SK-N-SH (cell line): ENCODE data around the gene ACAP3. TPM values are rescaled to one million over a fixed set of nuclear protein-coding genes. Genes with fewer than 3 reads are reported as not detected.

Source experiments
- CTCF ChIA-PET: fragments of 300-600, 350-600 bp; formaldehyde crosslinking; extraction: SDS; loops from one replicate; lab custom pipeline; 2021; lab: Yijun Ruan, JAX
- POLR2A ChIA-PET: fragments of 350-600 bp; sonication (Branson Sonifier 250); formaldehyde crosslinking; extraction: SDS; loops from one replicate; lab custom pipeline; 2020; ENCODE audit warnings: antibody characterized with exemption, inconsistent platforms; lab: Yijun Ruan, JAX
- DNase-seq: peaks from one replicate; pipeline ENCODE4 v3.0.0; 2012
- H2AFZ ChIP-seq: fragments of 200-600 bp; sonication (generic); 2 replicates; pipeline ENCODE4 v1.8.1; 2016; ENCODE audit warnings: antibody characterized with exemption, mild to moderate bottlenecking, low read depth
- H3F3A ChIP-seq: fragments of 200-600 bp; sonication (generic); replicated peaks from 2 replicates; pipeline ENCODE3; 2016; ENCODE audit warnings: antibody characterized with exemption, mild to moderate bottlenecking; ENCODE audit not compliant: insufficient read depth
- H3K27ac ChIP-seq, 2 experiments: fragments of 200-500 bp in 1 of 2; fragments of 200-600 bp in 1 of 2; sonication (Bioruptor generic) in 1 of 2; sonication (generic), shearing (Covaris generic) in 1 of 2; 2 replicates each; pipeline versions ENCODE4 v1.5.1 to v1.6.1; 2014 to 2016; ENCODE audit warnings: low read depth in 2 of 2, inconsistent platforms in 1 of 2, low read length in 1 of 2, mild to moderate bottlenecking in 1 of 2, mixed read lengths in 1 of 2
- H3K27me3 ChIP-seq: fragments of 200-600 bp; sonication (generic), shearing (Covaris generic); 2 replicates; pipeline ENCODE4 v1.6.1; 2016; ENCODE audit warnings: mixed run types; ENCODE audit not compliant: insufficient read depth
- H3K36me3 ChIP-seq, 2 experiments: fragments of 200-500 bp in 1 of 2; fragments of 200-600 bp in 1 of 2; sonication (Bioruptor generic) in 1 of 2; sonication (generic) in 1 of 2; replicated peaks in 1 of 2; 2 replicates each; pipeline versions ENCODE3 to v1.5.1; 2014 to 2016; ENCODE audit warnings: low read length in 1 of 2, mild to moderate bottlenecking in 1 of 2; ENCODE audit not compliant: insufficient read depth in 2 of 2, control insufficient read depth in 1 of 2
- H3K4me1 ChIP-seq, 2 experiments: fragments of 200-500 bp in 1 of 2; fragments of 200-600 bp in 1 of 2; sonication (Bioruptor generic) in 1 of 2; sonication (generic), shearing (Covaris generic) in 1 of 2; 2 replicates each; pipeline versions ENCODE4 v1.5.1 to v1.6.1; 2014 to 2016; ENCODE audit warnings: low read depth in 1 of 2, low read length in 1 of 2, mixed run types in 1 of 2; ENCODE audit not compliant: insufficient read depth in 2 of 2, control insufficient read depth in 1 of 2
- H3K4me2 ChIP-seq: fragments of 200-600 bp; sonication (generic), shearing (Covaris generic); 2 replicates; pipeline ENCODE4 v1.6.1; 2017; ENCODE audit warnings: mixed run types
- H3K4me3 ChIP-seq, 2 experiments: fragments of 200-500 bp in 1 of 2; fragments of 200-600 bp in 1 of 2; sonication (Bioruptor generic) in 1 of 2; sonication (generic), shearing (Covaris generic) in 1 of 2; 2 replicates each; pipeline versions ENCODE4 v1.5.1 to v1.8.1; 2014 to 2016; ENCODE audit warnings: low read depth in 2 of 2, inconsistent platforms in 1 of 2, low read length in 1 of 2, mild to moderate bottlenecking in 1 of 2, mixed read lengths in 1 of 2, moderate library complexity in 1 of 2
- H3K79me2 ChIP-seq: fragments of 200-600 bp; sonication (generic); 2 replicates; pipeline ENCODE4 v1.8.1; 2017; ENCODE audit warnings: mild to moderate bottlenecking; ENCODE audit not compliant: insufficient read depth
- H3K9ac ChIP-seq: fragments of 200-600 bp; sonication (generic); 2 replicates; pipeline ENCODE4 v1.6.1; 2017; ENCODE audit warnings: mixed run types
- H3K9me2 ChIP-seq: fragments of 200-600 bp; sonication (generic); 2 replicates; pipeline ENCODE4 v1.6.1; 2017; ENCODE audit warnings: mixed run types
- H3K9me3 ChIP-seq: fragments of 200-600 bp; sonication (generic); 2 replicates; pipeline ENCODE4 v1.6.1; 2017; ENCODE audit warnings: mixed run types, mild to moderate bottlenecking, moderate library complexity
- H4K20me1 ChIP-seq: fragments of 200-600 bp; sonication (generic); 2 replicates; pipeline ENCODE4 v1.6.1; 2017; ENCODE audit warnings: mild to moderate bottlenecking, mixed run types; ENCODE audit not compliant: insufficient read depth
- ELF1 ChIP-seq: IDR thresholded peaks from 2 replicates; pipeline ENCODE4 v1.4.0; 2012
- EP300 ChIP-seq, 2 experiments: IDR thresholded peaks; 2 replicates each; pipeline versions ENCODE4 v1.4.0 to v1.6.1; 2012; ENCODE audit warnings: borderline replicate concordance in 1 of 2, low read depth in 1 of 2, low read length in 1 of 2
- EZH2phosphoT487 ChIP-seq: fragments of 200-600 bp; sonication (generic); IDR thresholded peaks from 2 replicates; pipeline ENCODE4 v1.6.1; 2017; ENCODE audit warnings: low read depth, mixed run types, mild to moderate bottlenecking, antibody characterized with exemption, moderate library complexity, borderline replicate concordance
- FOSL2 ChIP-seq: IDR thresholded peaks from 2 replicates; pipeline ENCODE4 v1.4.0; 2012; ENCODE audit warnings: low read depth, mild to moderate bottlenecking, moderate library complexity, borderline replicate concordance
- FOXJ3 ChIP-seq: sonication (generic); formaldehyde crosslinking; IDR thresholded peaks from 2 replicates; pipeline ENCODE4 v1.5.1; 2020; ENCODE audit warnings: mild to moderate bottlenecking, missing genetic modification reagents
- GABPA ChIP-seq: IDR thresholded peaks from 2 replicates; pipeline ENCODE4 v1.4.0; 2012; ENCODE audit warnings: low read depth, mild to moderate bottlenecking
- JUND ChIP-seq: IDR thresholded peaks from 2 replicates; pipeline ENCODE4 v1.4.0; 2012
- MEF2A ChIP-seq: IDR thresholded peaks from 2 replicates; pipeline ENCODE4 v1.4.0; 2012; ENCODE audit warnings: low read depth, borderline replicate concordance
- MXI1 ChIP-seq: IDR thresholded peaks from 2 replicates; pipeline ENCODE4 v1.6.1; 2012; ENCODE audit warnings: mild to moderate bottlenecking, low read depth, low read length, improper control_type of control experiment
- NFIC ChIP-seq: IDR thresholded peaks from 2 replicates; pipeline ENCODE4 v1.4.0; 2012; ENCODE audit warnings: borderline replicate concordance
- RAD21 ChIP-seq: IDR thresholded peaks from 2 replicates; pipeline ENCODE4 v1.6.1; 2012; ENCODE audit warnings: mild to moderate bottlenecking, low read length
- RFX5 ChIP-seq: IDR thresholded peaks from 2 replicates; pipeline ENCODE4 v1.6.1; 2012; ENCODE audit warnings: mild to moderate bottlenecking, improper control_type of control experiment, low read length
- RXRA ChIP-seq: IDR thresholded peaks from 2 replicates; pipeline ENCODE4 v1.4.0; 2012; ENCODE audit warnings: low read depth, mild to moderate bottlenecking, borderline replicate concordance
- SMC3 ChIP-seq: IDR thresholded peaks from 2 replicates; pipeline ENCODE4 v1.6.1; 2012; ENCODE audit warnings: low read depth, low read length, improper control_type of control experiment
- TAF1 ChIP-seq: IDR thresholded peaks from 2 replicates; pipeline ENCODE4 v1.6.1; 2012; ENCODE audit warnings: low read depth, mild to moderate bottlenecking, low read length, moderate library complexity, borderline replicate concordance
- TCF12 ChIP-seq: IDR thresholded peaks from 2 replicates; pipeline ENCODE4 v1.4.0; 2012
- YY1 ChIP-seq: IDR thresholded peaks from 2 replicates; pipeline ENCODE4 v1.4.0; 2012; ENCODE audit warnings: low read depth, mild to moderate bottlenecking
- WGBS: methylation state at CpG from one replicate; pipeline ENCODE4 v1.1.6; 2017; ENCODE audit warnings: low lambda C conversion rate; 5-methylcytosine and 5-hydroxymethylcytosine counted together
- polyA plus RNA-seq, 3 experiments: library from polyadenylated mRNA; depleted of rRNA; stranded (reverse); fragments of >200 nt; gene quantifications; 2 replicates each; pipeline ENCODE4 v1.2.3, GENCODE V29; 2012
- TF ChIP-seq, protein P1 (sequence below): IDR thresholded peaks from 2 replicates; pipeline ENCODE4; 2012
- TF ChIP-seq, protein P2 (sequence below): fragments of 150-350 bp; IDR thresholded peaks from 2 replicates; pipeline ENCODE4 v1.6.1; 2016; ENCODE audit warnings: mild to moderate bottlenecking, low read depth, low read length
- TF ChIP-seq, protein P3 (sequence below): IDR thresholded peaks from 2 replicates; pipeline ENCODE4 v1.4.0; 2012; ENCODE audit warnings: low read depth, borderline replicate concordance
- TF ChIP-seq, protein P4 (sequence below): IDR thresholded peaks from 2 replicates; pipeline ENCODE4 v1.4.0; 2012; ENCODE audit warnings: low read depth, borderline replicate concordance

Gene ACAP3
- polyA plus RNA-seq, 1 of the 3 experiments (the other 2 are of a cell fraction): 51.7 TPM

DNA sequence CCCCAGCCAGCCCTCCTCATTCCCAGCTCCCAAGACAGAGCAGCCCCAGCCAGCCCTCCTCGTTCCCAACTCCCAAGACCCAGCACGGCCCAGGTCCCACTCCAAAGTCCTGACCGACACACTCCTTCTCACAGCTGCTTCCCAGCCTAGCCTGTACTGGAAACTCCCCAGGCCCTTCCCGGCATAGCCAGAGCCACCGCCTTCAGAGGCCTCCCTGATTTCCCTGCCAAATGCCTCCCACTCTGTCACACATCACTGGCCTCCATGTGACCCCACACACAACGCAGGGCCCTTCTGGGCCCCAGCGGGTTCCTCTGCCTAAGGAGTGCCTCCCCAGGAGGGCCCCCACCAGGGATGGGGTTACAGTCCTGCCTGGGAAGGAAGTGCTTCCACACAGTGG is 36.9 kb downstream of the ACAP3 start:
- H4K20me1 ChIP-seq: peaks cover 63% of the 10 kb centered on the region
- POLR2A ChIA-PET: no interaction called here
- no peak overlapping the region for H3K4me3 ChIP-seq
- H3K36me3 ChIP-seq: peaks cover 0 to 13% of the 10 kb centered on the region in 2 experiments
- peaks cover 0 to 28% of the 10 kb centered on the region in 2 experiments; a peak in 1 of 4 replicates for H3K4me1 ChIP-seq
- no peak overlapping the region for H3K27ac ChIP-seq
- peaks cover 4% of the 10 kb centered on the region for H3F3A ChIP-seq
- no peaks in the 10 kb centered on the region for H3K9me2 ChIP-seq
- no peak for TF ChIP-seq EZH2phosphoT487
- TF ChIP-seq, protein P1, sequence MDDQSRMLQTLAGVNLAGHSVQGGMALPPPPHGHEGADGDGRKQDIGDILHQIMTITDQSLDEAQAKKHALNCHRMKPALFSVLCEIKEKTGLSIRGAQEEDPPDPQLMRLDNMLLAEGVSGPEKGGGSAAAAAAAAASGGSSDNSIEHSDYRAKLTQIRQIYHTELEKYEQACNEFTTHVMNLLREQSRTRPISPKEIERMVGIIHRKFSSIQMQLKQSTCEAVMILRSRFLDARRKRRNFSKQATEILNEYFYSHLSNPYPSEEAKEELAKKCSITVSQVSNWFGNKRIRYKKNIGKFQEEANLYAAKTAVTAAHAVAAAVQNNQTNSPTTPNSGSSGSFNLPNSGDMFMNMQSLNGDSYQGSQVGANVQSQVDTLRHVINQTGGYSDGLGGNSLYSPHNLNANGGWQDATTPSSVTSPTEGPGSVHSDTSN: no peak
- TF ChIP-seq MEF2A: no peak
- TF ChIP-seq, protein P2, sequence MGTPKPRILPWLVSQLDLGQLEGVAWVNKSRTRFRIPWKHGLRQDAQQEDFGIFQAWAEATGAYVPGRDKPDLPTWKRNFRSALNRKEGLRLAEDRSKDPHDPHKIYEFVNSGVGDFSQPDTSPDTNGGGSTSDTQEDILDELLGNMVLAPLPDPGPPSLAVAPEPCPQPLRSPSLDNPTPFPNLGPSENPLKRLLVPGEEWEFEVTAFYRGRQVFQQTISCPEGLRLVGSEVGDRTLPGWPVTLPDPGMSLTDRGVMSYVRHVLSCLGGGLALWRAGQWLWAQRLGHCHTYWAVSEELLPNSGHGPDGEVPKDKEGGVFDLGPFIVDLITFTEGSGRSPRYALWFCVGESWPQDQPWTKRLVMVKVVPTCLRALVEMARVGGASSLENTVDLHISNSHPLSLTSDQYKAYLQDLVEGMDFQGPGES: no peak
- no peak for TF ChIP-seq FOXJ3 (CRISPR knock-in tag)
- TF ChIP-seq, protein P3, sequence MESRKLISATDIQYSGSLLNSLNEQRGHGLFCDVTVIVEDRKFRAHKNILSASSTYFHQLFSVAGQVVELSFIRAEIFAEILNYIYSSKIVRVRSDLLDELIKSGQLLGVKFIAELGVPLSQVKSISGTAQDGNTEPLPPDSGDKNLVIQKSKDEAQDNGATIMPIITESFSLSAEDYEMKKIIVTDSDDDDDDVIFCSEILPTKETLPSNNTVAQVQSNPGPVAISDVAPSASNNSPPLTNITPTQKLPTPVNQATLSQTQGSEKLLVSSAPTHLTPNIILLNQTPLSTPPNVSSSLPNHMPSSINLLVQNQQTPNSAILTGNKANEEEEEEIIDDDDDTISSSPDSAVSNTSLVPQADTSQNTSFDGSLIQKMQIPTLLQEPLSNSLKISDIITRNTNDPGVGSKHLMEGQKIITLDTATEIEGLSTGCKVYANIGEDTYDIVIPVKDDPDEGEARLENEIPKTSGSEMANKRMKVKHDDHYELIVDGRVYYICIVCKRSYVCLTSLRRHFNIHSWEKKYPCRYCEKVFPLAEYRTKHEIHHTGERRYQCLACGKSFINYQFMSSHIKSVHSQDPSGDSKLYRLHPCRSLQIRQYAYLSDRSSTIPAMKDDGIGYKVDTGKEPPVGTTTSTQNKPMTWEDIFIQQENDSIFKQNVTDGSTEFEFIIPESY: no peak
- TF ChIP-seq GABPA: no peak
- TF ChIP-seq YY1: no peak
- TF ChIP-seq RXRA: no peak
- no peak for TF ChIP-seq SMC3
- TF ChIP-seq MXI1: no peak
- no peaks in the 10 kb centered on the region for H3K9me3 ChIP-seq
- WGBS: 90% methylated on average over 5 of the region's 7 CpGs
- no peaks in the 10 kb centered on the region for H3K27me3 ChIP-seq
- H3K79me2 ChIP-seq: peaks cover 64% of the 10 kb centered on the region
- DNase-seq: no peak
- CTCF ChIA-PET: interaction anchor here (1.1 to 2.5 kb wide), 6 partner anchors 14 to 208 kb away, joined by 3 to 6 read pairs (median 3); no protein-coding TSS in a partner anchor
- peak overlapping the region; percentile 96; the same call in 1 of the 2 replicates for H3K4me2 ChIP-seq
- no peak overlapping the region for H3K9ac ChIP-seq
- no peak overlapping the region for H2AFZ ChIP-seq

DNA sequence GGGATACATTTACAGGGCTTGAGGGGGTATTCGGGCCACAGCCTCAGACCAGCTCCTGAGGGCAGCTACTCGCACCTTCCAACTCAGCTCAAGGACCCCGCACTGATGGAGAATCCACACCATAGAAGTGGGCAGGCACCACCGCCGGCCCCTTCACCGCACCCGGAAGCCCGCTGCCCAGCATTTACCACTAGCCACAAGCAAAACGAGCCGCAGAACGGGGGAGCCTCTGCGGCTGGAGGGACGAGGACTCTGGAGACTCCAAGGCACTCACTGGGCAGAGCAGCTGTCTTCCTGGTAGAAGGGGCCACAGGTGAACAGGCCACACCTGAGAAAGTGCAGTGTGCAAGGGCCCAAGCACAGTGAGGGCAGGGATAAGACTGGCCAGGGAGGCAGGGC is 39.4 kb downstream of the ACAP3 start:
- Histone ChIP-seq H3K27me3 (no peaks in the 10 kb centered on the region), H3K9me2 (no peaks in the 10 kb centered on the region), H3K4me3 (no peak overlapping the region), H2AFZ (no peak overlapping the region), H3F3A (peaks cover 17% of the 10 kb centered on the region), H3K79me2 (peaks cover 78% of the 10 kb centered on the region), H3K36me3 (peaks cover 10 to 24% of the 10 kb centered on the region in 2 experiments), H3K9ac (no peak overlapping the region), H3K4me2 (no peak overlapping the region), H3K9me3 (no peaks in the 10 kb centered on the region), H4K20me1 (peaks cover 87% of the 10 kb centered on the region), H3K27ac (no peak overlapping the region), H3K4me1 (peaks cover 4 to 20% of the 10 kb centered on the region in 2 experiments; a peak in 2 of 4 replicates)
- CTCF ChIA-PET: interaction anchor here (1.0 to 1.4 kb wide), 2 partner anchors 24 to 145 kb away, joined by 3 read pairs; no protein-coding TSS in a partner anchor
- no peak for TF ChIP-seq TCF12
- TF ChIP-seq, protein P4, sequence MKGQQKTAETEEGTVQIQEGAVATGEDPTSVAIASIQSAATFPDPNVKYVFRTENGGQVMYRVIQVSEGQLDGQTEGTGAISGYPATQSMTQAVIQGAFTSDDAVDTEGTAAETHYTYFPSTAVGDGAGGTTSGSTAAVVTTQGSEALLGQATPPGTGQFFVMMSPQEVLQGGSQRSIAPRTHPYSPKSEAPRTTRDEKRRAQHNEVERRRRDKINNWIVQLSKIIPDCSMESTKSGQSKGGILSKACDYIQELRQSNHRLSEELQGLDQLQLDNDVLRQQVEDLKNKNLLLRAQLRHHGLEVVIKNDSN: no peak
- no peak for TF ChIP-seq MXI1
- TF ChIP-seq, protein P2: no peak
- no peak for TF ChIP-seq NFIC
- no peak for TF ChIP-seq ELF1
- TF ChIP-seq FOSL2: no peak
- TF ChIP-seq JUND: no peak
- no peak for TF ChIP-seq RXRA
- no peak for TF ChIP-seq RAD21
- TF ChIP-seq EP300 (IDR thresholded peaks at IDR 0.05; ENCODE audit: borderline replicate concordance in 1 of 2, low read depth in 1 of 2, low read length in 1 of 2): no peak
- no peak for TF ChIP-seq TAF1
- TF ChIP-seq RFX5: no peak
- no peak for DNase-seq
- POLR2A ChIA-PET: no interaction called here
- WGBS: 96% methylated on average over 5 of the region's 13 CpGs
